DOHH2 (cell line): ENCODE measurements around the gene NKD1.

Experiments
- EZH2phosphoT487 ChIP-seq: fragments of 200-600 bp; sonication (generic); IDR thresholded peaks from 2 replicates; pipeline ENCODE4 v1.6.1; 2017; ENCODE audit warnings: borderline replicate concordance, mild to moderate bottlenecking, antibody characterized with exemption, low read length, moderate library complexity, mixed read lengths
- TF ChIP-seq, protein P1 (sequence below): fragments of 200-600 bp; sonication (generic); IDR thresholded peaks from one replicate; pipeline ENCODE4 v1.5.1; 2014; ENCODE audit warnings: antibody characterized with exemption, mild to moderate bottlenecking, low read depth, low read length; ENCODE audit not compliant: poor library complexity, severe bottlenecking

DNA sequence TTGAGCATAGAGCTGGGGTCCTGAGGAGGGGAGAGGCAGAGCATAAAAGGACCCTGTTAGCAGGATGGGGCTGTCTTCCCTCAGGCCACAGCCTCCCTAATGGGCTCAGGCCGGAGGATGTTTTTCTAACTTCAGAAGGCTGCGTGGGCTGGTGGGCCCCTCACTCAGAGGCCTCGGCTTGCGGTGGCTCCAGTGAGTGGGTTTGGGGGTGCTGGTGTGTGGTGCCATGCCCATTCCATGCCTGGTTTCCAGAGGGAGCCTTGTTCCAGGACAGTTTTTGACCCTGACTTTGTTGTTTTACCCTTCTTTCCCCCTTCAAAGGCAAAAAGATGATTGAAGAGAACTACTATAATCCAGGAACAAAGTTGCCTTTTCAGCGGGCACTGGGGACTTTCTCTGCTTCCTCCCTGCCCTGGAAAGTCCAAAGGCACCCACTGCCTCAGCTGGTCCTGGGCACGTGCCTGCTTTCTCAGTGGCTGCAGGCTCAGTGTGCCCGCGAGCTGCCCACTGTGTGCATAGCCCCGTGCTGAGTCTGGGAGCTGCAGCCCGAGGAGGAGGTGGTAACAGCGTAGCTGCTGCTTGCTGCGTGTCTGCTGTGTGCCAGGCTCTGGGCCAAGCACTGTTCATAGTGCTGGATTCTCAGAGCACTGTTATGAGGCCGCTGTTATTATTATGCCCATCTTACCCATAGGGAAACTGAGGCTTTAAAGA lies 11.8 kb downstream of the NKD1 start:
- TF ChIP-seq, protein P1, sequence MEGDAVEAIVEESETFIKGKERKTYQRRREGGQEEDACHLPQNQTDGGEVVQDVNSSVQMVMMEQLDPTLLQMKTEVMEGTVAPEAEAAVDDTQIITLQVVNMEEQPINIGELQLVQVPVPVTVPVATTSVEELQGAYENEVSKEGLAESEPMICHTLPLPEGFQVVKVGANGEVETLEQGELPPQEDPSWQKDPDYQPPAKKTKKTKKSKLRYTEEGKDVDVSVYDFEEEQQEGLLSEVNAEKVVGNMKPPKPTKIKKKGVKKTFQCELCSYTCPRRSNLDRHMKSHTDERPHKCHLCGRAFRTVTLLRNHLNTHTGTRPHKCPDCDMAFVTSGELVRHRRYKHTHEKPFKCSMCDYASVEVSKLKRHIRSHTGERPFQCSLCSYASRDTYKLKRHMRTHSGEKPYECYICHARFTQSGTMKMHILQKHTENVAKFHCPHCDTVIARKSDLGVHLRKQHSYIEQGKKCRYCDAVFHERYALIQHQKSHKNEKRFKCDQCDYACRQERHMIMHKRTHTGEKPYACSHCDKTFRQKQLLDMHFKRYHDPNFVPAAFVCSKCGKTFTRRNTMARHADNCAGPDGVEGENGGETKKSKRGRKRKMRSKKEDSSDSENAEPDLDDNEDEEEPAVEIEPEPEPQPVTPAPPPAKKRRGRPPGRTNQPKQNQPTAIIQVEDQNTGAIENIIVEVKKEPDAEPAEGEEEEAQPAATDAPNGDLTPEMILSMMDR: no peak
- no peak for TF ChIP-seq EZH2phosphoT487
